Ishikawa (cell line): ENCODE measurements around the gene AKIP1.

Experiments used
- CEBPB ChIP-seq: IDR thresholded peaks from 2 replicates; pipeline ENCODE4 v1.6.1; 2012
- EGR1 ChIP-seq: IDR thresholded peaks from 2 replicates; pipeline ENCODE4 v1.6.1; 2012
- EP300 ChIP-seq: IDR thresholded peaks from 2 replicates; pipeline ENCODE4 v1.6.1; 2012; ENCODE audit warnings: borderline replicate concordance
- FOXM1 ChIP-seq: IDR thresholded peaks from 2 replicates; pipeline ENCODE4 v1.6.1; 2012; ENCODE audit warnings: low read depth, borderline replicate concordance
- NFIC ChIP-seq: IDR thresholded peaks from 2 replicates; pipeline ENCODE4 v1.6.1; 2012
- RAD21 ChIP-seq: IDR thresholded peaks from 2 replicates; pipeline ENCODE4 v1.6.1; 2012; ENCODE audit warnings: low read depth
- TAF1 ChIP-seq: IDR thresholded peaks from 2 replicates; pipeline ENCODE4 v1.6.1; 2012; ENCODE audit warnings: low read depth, mild to moderate bottlenecking
- TCF12 ChIP-seq: IDR thresholded peaks from 2 replicates; pipeline ENCODE4 v1.6.1; 2012; ENCODE audit warnings: low read depth
- YY1 ChIP-seq: IDR thresholded peaks from 2 replicates; pipeline ENCODE4 v1.6.1; 2012; ENCODE audit warnings: low read depth
- ZBTB7A ChIP-seq: IDR thresholded peaks from 2 replicates; pipeline ENCODE4 v1.6.1; 2012; ENCODE audit warnings: low read depth
- TF ChIP-seq, protein P1 (sequence below): IDR thresholded peaks from 2 replicates; pipeline ENCODE4 v1.6.1; 2012; ENCODE audit warnings: low read depth, mild to moderate bottlenecking
- TF ChIP-seq, protein P2 (sequence below): IDR thresholded peaks from 2 replicates; pipeline ENCODE4 v1.6.1; 2012

DNA sequence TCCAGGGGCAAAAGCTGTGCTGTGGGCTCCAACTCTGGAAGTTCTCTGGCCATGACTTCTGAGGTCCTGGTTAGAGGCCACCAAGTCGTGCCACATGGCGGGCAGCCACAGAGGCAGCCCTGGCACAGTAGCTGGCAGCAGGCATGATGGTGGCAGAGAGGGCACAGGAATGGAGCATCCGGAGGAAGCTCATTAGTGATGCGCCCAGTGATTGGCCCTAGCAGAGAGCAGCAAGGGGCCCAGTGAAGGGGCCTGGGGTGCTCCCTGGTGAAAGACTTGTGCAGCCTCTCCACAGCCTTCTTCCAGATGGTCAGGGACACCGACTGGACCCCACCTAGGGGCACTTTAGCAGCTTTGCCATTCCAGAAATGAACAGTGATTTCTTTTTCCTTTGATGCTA is 14.7 kb downstream of the AKIP1 start:
- TF ChIP-seq, protein P1, sequence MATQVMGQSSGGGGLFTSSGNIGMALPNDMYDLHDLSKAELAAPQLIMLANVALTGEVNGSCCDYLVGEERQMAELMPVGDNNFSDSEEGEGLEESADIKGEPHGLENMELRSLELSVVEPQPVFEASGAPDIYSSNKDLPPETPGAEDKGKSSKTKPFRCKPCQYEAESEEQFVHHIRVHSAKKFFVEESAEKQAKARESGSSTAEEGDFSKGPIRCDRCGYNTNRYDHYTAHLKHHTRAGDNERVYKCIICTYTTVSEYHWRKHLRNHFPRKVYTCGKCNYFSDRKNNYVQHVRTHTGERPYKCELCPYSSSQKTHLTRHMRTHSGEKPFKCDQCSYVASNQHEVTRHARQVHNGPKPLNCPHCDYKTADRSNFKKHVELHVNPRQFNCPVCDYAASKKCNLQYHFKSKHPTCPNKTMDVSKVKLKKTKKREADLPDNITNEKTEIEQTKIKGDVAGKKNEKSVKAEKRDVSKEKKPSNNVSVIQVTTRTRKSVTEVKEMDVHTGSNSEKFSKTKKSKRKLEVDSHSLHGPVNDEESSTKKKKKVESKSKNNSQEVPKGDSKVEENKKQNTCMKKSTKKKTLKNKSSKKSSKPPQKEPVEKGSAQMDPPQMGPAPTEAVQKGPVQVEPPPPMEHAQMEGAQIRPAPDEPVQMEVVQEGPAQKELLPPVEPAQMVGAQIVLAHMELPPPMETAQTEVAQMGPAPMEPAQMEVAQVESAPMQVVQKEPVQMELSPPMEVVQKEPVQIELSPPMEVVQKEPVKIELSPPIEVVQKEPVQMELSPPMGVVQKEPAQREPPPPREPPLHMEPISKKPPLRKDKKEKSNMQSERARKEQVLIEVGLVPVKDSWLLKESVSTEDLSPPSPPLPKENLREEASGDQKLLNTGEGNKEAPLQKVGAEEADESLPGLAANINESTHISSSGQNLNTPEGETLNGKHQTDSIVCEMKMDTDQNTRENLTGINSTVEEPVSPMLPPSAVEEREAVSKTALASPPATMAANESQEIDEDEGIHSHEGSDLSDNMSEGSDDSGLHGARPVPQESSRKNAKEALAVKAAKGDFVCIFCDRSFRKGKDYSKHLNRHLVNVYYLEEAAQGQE = no peak
- TF ChIP-seq ZBTB7A = no peak
- TF ChIP-seq EGR1 = no peak
- TF ChIP-seq RAD21 = no peak
- no peak for TF ChIP-seq TAF1
- no peak for TF ChIP-seq NFIC
- TF ChIP-seq, protein P2, sequence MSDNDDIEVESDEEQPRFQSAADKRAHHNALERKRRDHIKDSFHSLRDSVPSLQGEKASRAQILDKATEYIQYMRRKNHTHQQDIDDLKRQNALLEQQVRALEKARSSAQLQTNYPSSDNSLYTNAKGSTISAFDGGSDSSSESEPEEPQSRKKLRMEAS = no peak
- TF ChIP-seq TCF12 = no peak
- TF ChIP-seq EP300 = no peak
- no peak for TF ChIP-seq FOXM1
- TF ChIP-seq CEBPB = no peak
- TF ChIP-seq YY1 = no peak
